Stimulated activated CD8-positive, alpha-beta memory T cell treated with anti-CD3 and anti-CD28 coated beads, Interleukin-12 subunit alpha, Interleukin-12 subunit beta, amount 100 ng/mL, for 1 hour (primary cell): ENCODE results near the gene IFI35.
"Not testable (repeated sequence)": the region's sequence is repeated elsewhere in the genome, so short reads cannot be mapped to it uniquely, and the experiment has no call there.

ENCODE experiments used
- DNase-seq: peaks from one replicate; pipeline ENCODE4 v3.0.0-alpha.2; 2020; ENCODE audit warnings: low read depth

IFI35 gene

GRCh38 chr17:43024407-43025289 is 18.1 kb downstream of the IFI35 start, which contains the start of gene RND2:
TSS of gene RND2 (plus strand) at chr17:43025231. CDS start at chr17:43025348, 117 bp downstream.
- DNase-seq: peak; percentile 75

DNA sequence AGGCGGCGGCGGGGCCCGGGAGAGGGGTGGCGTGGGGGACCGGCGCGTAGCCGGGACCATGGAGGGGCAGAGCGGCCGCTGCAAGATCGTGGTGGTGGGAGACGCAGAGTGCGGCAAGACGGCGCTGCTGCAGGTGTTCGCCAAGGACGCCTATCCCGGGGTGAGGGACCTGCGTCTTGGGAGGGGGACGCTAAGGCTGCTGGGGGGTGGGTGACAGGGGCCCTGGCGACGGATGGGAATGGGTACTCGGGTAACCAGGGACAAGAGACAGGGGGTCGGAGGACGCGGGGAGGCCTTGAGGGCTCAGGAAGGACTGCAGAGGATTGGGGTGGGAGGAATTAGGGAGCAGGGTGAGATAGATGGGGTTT is 18.7 kb downstream of the IFI35 start:
- no peak for DNase-seq

- no peak for DNase-seq
These were observed 19.4 kb downstream of the IFI35 start for GRCh38 chr17:43025766-43026537.

DNA sequence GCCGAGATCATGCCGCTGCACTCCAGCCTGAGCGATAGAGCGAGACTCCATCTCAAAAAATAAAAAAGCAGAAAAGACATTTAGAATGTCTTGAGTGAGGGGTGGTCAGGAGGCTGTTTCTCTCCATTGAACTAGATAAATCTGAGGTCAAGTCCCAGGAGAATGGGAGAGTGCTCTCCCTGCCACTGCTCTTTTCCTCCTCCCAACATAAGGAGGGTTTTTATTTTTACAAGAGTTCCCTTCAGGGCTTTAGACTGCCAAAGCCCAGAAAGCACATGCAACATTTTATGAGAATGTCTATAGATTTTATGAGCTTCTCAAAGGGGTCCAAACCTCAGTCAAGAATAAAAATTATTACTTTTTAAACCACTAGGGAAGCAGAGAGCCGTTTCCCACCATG is 20.0 kb downstream of the IFI35 start:
- DNase-seq: no peak

DNA sequence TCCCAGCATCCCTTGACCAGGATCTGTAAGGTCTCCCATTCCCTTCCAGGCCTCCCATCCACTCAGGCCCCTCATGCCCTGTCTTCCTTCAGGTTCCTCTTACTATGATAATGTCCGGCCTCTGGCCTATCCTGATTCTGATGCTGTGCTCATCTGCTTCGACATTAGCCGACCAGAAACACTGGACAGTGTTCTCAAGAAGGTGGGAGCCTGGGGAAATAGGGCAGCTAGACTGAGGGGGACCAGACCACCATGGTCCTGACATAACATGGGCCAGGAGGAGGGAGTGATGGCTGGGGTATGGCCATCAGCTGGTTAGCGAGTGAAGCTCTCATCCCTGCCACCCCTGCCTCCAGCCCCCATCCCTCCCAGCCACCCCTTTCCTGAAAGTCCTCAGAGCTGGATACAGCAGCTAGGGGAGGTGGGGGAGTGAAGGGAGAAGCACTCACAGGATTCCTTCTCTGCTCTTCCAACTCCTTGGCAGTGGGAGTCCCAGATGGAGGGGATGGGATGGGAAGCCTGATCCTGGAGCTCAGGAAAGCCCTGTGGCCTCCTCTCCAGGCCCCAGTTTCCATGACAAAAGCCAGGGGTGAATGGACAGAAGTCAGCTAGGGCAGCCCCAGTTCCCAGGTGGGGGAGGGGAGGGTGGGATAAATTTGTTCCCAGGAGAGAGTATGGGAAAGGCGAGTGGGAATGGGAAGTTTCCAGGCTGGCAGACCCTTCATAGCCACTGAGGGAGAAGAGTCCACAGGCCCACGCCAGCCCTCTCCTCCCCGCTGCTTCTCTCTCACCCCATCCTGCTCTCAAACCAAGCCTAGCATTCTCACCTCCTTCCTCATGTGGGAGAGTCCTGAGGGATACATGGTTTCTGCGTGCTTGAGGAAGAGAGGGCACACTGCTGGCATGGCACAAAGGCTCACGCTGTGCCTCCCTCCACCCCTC is 20.8 kb downstream of the IFI35 start:
- DNase-seq: no peak

- DNase-seq: no peak
These were observed 21.8 kb downstream of the IFI35 start for GRCh38 chr17:43028221-43028861.

DNA sequence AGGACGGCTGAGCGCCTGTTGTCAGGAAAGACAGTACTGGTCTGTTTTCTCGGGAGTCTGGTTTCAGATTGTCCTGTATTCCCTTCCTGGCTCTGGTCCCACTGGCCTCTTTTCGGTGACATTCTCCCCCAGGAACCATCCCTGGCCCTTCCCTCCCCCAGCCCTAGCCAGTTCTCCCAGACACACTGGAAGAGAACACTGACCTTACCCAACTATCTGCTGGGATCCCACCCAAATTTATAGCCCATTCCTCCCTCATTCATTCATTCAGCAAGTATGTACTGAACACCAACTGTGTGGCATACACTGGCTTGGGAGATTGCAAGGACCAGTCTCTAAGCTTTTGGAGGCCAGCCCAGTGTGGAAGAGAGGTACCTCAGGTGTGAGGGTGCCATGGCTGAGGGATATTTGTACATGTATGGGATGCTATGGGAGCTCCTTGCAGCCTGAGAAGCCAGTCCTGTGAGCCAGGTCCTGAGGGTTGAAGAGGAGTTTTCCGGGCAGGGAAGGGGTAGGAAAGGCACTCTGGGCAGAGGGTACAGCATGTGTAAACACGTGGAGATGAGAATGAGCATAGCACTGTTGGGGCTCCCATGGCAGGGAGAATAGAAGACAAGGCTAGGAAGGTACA is 23.7 kb downstream of the IFI35 start:
- no peak for DNase-seq

DNA sequence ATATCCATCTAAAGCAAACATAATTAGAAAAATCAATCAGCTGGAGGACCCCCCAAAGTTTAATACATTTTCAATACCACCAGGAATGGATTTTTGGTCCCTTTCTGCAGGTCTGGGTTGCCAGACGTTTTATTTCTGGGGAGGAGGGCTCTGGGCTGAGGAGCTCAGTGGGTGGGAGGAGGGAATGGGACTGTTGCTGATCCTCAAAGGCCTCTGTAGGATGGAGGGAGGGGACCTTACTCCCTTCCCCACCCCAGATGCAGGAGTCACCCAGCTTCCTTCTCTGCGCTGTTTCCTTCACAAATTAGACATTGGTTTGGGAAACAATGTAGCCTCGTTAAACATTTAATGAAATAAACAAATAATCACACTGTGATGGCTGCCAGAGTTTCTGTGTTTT is 25.1 kb downstream of the IFI35 start:
- no peak for DNase-seq

GRCh38 chr17:43033948-43034881 is 27.6 kb downstream of the IFI35 start:
- DNase-seq: no peak

GRCh38 chr17:43034894-43035293 is 28.3 kb downstream of the IFI35 start:
- DNase-seq: no peak

DNA sequence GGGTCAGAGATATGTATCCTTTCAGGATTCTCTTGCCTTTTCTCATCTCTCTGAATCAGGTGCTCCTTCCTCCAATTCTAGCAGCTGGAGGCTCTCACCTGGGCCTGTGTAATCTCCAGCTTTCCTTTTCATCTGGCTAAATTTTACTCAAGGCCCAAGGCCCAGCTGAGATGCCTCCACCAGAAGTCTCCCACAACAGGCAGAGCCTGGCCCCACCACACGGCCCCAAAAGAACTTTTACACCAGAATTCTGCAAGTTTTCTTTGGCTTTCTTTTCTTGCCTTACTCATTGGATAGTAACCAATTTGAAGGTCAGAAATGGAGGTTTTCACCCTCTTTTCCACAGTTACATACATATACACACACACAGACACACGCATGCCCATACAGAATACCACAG is 33.1 kb downstream of the IFI35 start:
- no peak for DNase-seq

DNA sequence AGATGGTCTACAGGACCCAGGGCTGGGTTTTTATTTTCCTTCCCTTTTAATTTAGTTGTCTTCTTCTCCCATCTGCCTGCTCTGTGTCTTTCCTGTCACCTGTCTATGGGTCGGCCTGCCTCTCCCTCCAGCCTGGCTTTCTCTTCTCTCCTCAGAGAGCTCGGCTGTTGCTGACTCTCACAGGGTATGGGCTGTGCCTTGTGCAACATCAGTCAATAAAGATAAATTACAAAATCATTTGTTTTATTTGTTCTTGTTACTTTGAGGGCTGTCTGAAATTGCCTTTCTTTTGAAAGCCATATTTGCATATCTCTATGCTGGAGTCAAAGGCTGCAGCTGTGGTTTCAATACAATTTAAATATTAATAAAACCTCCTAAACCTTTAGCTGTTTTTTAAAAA is 34.1 kb downstream of the IFI35 start:
- DNase-seq: no peak

DNA sequence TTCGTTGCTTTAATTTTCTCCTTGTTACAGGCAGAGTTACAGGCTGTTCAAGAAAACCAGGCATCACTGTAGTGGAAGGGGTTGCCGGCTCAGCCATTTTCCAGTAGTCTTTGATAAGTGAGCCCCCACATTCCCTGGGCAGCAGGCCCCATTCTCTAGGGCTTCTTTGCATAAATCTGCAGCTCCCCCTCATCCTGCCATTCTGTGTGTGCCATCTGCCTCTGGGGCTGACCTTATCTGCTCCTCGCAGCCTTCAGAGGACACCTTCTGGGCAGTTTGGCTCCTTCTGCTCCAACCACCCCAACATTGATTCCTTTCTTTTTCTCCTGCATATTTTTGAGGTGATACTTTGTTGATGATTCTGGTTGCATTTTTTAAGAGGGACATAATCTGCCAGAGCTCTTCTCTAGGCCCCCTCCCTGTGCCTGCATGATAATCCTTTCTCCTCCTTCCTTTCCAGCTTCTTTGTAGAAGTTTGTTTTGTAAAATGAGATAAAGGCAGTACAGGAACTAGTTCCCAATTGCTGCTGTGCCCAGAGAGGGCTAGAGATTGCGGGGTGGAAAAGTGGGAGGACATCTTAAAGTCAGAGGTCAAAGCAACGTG is 35.5 kb downstream of the IFI35 start:
- no peak for DNase-seq

DNA sequence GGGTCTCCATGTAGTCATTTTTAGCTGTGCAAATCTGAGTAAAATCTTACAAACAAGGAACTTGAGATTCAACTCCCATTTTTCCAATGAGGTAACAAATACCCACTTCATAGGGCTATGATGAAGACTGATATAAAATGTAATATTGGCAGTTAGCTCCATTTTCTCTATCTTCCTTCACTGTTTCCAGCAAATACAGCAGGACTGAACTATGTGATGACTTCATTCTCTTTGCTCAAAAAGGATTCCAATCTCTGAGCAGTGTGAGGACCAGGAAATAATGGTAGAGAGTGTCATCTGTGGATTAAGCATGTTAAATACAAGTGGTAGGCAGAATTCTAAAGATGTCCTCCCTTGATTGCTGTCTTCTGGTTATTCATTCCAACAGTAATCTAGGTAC is 36.7 kb downstream of the IFI35 start:
- no peak for DNase-seq

DNA sequence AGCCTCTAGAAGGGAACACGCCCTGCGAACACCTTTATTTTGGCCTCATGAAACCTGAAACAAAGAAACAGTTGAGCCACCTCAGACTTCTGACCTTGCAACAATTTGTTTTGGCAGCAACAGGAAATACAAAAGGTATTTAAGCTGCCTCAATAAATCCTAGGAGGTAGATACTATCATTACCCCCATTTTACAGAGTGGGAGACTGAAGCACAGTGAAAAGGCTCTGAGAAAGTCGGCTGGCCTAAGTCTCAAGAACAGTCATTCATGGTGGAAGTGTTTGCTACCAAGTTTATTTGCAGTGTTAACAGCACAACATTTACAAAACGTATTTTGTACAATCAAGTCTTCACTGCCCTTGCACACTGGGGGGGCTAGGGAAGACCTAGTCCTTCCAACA is 37.4 kb downstream of the IFI35 start:
- DNase-seq: no peak

DNA sequence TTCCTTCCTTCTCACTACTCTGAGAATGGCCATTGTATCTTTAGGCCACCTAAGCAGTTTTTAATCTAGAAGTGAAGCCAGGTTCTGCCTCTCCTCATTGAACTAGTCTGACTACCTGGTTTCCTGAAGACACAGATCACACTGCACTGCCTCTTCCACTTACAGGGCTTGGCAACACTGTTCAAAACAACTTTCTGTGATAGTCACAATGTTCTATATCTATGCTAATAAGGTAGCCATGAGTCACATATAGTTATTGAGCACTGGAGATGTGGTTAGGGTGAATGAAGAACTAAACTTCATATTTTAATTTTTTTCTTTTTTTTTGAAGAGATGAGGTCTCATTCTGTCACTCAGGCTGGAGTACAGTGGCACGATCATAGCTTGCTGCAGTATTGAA is 45.4 kb downstream of the IFI35 start:
- no peak for DNase-seq

DNA sequence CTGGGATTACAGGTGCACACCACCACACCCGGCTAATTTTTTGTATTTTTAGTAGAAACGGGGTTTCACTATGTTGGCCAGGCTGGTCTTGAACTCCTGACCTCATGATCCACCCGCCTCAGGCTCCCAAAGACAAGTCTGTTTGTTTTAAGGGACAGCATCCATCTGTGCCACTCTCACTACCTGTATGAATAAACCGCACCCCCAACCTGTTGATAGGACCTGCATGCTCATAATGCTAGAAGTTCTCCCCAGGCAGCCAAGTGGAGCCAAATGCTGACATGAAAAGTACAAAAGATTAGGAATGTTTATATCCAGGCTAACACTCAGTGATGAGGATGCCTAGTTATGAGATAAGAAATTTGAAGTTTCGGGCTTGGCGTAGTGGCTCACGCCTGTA is 46.4 kb downstream of the IFI35 start:
- not testable (repeated sequence) for DNase-seq

GRCh38 chr17:43056051-43056450 is 49.5 kb downstream of the IFI35 start:
- no peak for DNase-seq

DNA sequence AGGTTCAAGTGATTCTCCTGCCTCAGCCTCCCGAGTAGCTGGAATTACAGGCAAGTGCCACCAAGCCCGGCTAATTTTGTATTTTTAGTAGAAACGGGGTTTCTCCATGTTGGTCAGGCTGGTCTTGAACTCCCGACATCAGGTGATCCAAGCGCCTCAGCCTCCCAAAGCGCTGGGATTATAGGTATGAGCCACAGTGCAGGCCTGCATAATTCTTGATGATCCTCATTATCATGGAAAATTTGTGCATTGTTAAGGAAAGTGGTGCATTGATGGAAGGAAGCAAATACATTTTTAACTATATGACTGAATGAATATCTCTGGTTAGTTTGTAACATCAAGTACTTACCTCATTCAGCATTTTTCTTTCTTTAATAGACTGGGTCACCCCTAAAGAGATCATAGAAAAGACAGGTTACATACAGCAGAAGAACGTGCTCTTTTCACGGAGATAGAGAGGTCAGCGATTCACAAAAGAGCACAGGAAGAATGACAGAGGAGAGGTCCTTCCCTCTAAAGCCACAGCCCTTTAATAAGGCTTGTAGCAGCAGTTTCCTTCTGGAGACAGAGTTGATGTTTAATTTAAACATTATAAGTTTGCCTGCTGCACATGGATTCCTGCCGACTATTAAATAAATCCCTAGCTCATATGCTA is 56.5 kb downstream of the IFI35 start:
- no peak for DNase-seq
